Kidney (tissue), 14 donors: ENCODE measurements around the gene SOX6. TPM values are rescaled to one million over a fixed set of nuclear protein-coding genes. Genes with fewer than 3 reads are reported as not detected.

Experiments
- DNase-seq, 5 donors: peaks; one replicate each; pipeline ENCODE4 v3.0.0-alpha.2; 2013 to 2020
- FAIRE-seq: peaks from 2 replicates; lab custom pipeline; 2012; peaks lifted over from hg19 to GRCh38; lab: Jason Lieb, UNC
- H3K27ac ChIP-seq, 2 donors: one replicate each; pipeline ENCODE4 v1.7.0; 2013; ENCODE audit warnings: low read depth in 2 of 2, low read length in 2 of 2, inconsistent platforms in 1 of 2
- H3K27me3 ChIP-seq: one replicate; pipeline ENCODE4 v1.7.1; 2013; ENCODE audit warnings: low read length, inconsistent platforms; ENCODE audit not compliant: control insufficient read depth, insufficient read depth
- H3K36me3 ChIP-seq, 3 donors: one replicate each; pipeline versions ENCODE4 v1.7.0 to v1.7.1; 2013; ENCODE audit warnings: low read length in 3 of 3, control low read depth in 1 of 3, inconsistent platforms in 1 of 3; ENCODE audit not compliant: insufficient read depth in 3 of 3, control insufficient read depth in 2 of 3
- H3K4me1 ChIP-seq, 3 donors: one replicate each; pipeline versions ENCODE4 v1.7.0 to v1.7.1; 2013; ENCODE audit warnings: low read length in 3 of 3, inconsistent platforms in 1 of 3, low read depth in 1 of 3; ENCODE audit not compliant: control insufficient read depth in 2 of 3, insufficient read depth in 2 of 3
- H3K4me3 ChIP-seq, 3 donors: one replicate each; pipeline versions ENCODE4 v1.7.0 to v1.8.1; 2013; ENCODE audit warnings: low read length in 3 of 3, control low read depth in 1 of 3, inconsistent platforms in 1 of 3
- H3K9ac ChIP-seq, 3 donors: one replicate each; pipeline versions ENCODE4 v1.7.0 to v1.7.1; 2013; ENCODE audit warnings: low read length in 3 of 3, control low read depth in 1 of 3, inconsistent platforms in 1 of 3
- H3K9me3 ChIP-seq, 3 donors: one replicate each; pipeline versions ENCODE4 v1.7.0 to v1.7.1; 2013; ENCODE audit warnings: low read length in 3 of 3, control low read depth in 1 of 3, inconsistent platforms in 1 of 3; ENCODE audit not compliant: control insufficient read depth in 2 of 3, insufficient read depth in 1 of 3
- intact Hi-C: fragments of 100-400 bp; cut with DNase I; formaldehyde crosslinking; loops from one replicate; pipeline ENCODE4 v1.11.1; 2022
- polyA plus RNA-seq: library from polyadenylated mRNA; stranded (reverse); fragments of 350-450 nt; fragmentation: Illumina TruSeq; extraction: RNeasy Lipid Tissue Mini Kit (QIAGEN cat#74804); gene quantifications from one replicate; pipeline ENCODE4 v1.2.3, GENCODE V29; 2014; ENCODE audit warnings: low read depth, low replicate concordance; ENCODE audit not compliant: insufficient read depth
- total RNA-seq: library from RNA; stranded (reverse); fragmentation: NEBNext Ultra II Directional; extraction: Animal tissue kit (Norgen Biotek cat#: 25700); gene quantifications from one replicate; pipeline ENCODE4 v1.2.1, GENCODE V29; 2021
- TF ChIP-seq, protein P1 (sequence below): IDR thresholded peaks from 3 replicates; pipeline ENCODE4 v1.5.1; 2012; ENCODE audit warnings: mild to moderate bottlenecking, moderate library complexity, borderline replicate concordance; ENCODE audit not compliant: insufficient read depth; ENCODE audit errors: extremely low read depth
- donor health status: control.
- donor health status: control.
- donor health status: control.
- donor health status: control.
- donor health status: control.
- donor health status: DM: yes; HTN: yes; CAD: no.
- donor health status: Normal renal cell carcinoma (clear cell type).

Gene SOX6
- total and polyA plus RNA-seq, 2 donors from 2014 or later = 5.0 to 47.3 TPM

DNA sequence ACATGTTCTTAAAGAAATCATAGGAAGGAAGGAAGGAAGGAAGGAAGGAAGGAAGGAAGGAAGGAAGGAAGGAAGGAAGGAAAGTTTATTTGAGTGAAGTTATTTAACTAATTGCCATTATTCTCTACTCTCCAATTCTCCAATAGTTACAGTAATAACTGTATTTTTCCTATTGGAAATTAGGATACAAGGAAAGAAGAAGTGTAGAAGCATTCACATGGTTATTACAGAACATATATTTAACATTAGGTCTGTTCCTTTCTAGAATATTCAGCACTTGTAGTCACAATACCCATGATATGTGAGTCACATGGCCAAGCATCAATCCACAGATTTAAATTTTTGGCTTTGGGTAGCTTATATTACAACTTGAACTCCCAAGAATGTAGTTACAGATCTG lies 230.6 kb downstream of the SOX6 start:
- Histone ChIP-seq H3K36me3 (no peaks in the 10 kb centered on the region), H3K27ac (no peak overlapping the region), H3K4me3 (no peak overlapping the region), H3K4me1 (no peaks in the 10 kb centered on the region), H3K9ac (no peak overlapping the region), H3K9me3 (no peaks in the 10 kb centered on the region), H3K27me3 (no peaks in the 10 kb centered on the region)
- intact Hi-C loops = no loop called here
- DNase-seq (no peak), FAIRE-seq (no peak)
- TF ChIP-seq, protein P1, sequence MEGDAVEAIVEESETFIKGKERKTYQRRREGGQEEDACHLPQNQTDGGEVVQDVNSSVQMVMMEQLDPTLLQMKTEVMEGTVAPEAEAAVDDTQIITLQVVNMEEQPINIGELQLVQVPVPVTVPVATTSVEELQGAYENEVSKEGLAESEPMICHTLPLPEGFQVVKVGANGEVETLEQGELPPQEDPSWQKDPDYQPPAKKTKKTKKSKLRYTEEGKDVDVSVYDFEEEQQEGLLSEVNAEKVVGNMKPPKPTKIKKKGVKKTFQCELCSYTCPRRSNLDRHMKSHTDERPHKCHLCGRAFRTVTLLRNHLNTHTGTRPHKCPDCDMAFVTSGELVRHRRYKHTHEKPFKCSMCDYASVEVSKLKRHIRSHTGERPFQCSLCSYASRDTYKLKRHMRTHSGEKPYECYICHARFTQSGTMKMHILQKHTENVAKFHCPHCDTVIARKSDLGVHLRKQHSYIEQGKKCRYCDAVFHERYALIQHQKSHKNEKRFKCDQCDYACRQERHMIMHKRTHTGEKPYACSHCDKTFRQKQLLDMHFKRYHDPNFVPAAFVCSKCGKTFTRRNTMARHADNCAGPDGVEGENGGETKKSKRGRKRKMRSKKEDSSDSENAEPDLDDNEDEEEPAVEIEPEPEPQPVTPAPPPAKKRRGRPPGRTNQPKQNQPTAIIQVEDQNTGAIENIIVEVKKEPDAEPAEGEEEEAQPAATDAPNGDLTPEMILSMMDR = no peak

DNA sequence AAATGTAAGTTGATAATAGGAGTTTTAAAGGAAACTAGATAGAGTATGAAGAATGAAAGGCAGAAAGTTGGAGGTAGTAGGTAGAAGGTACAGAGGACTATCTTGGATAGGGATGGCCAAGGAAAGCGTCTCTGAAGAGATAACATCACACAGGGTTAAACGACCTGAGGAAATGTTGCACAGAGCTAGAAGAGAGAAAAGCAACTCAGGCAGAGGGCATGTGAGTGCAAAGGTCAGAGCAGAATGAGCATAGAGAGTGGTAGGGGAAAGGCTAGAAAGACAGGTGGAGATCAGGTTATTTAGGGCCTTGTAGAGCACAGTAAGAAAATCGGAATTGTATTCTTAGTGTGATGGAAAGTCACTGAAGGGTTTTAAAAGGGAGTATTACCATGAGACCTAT lies 232.0 kb downstream of the SOX6 start:
- Histone ChIP-seq H3K4me3 (no peak overlapping the region), H3K9ac (no peak overlapping the region), H3K9me3 (no peaks in the 10 kb centered on the region), H3K27me3 (no peaks in the 10 kb centered on the region), H3K4me1 (no peaks in the 10 kb centered on the region), H3K27ac (no peak overlapping the region), H3K36me3 (no peaks in the 10 kb centered on the region)
- DNase-seq (no peak), FAIRE-seq (no peak)
- intact Hi-C loops = no loop called here
- TF ChIP-seq, protein P1 = no peak

DNA sequence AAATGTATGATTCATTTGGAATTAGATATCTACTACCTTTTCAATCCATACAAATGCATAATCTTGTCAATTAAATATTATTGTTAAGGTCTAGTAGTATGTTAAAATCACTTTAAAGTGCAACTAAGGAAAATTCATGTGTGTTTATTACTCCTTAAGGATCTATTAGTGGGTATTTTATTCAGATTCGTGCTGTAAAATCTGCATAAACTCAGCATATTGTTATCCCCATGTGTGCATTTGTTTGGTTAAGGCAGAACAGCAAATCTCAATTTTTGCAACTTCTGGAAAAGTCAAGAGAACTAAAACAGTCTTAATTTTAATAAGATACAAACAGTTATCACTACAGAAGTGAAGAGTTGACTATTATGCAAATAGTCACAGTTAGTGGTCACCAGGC lies 234.5 kb downstream of the SOX6 start:
- Histone ChIP-seq H3K4me1 (peaks cover 0 to 2% (median 0%) of the 10 kb centered on the region in 3 donors), H3K9me3 (no peaks in the 10 kb centered on the region), H3K27ac (no peak overlapping the region), H3K9ac (no peak overlapping the region), H3K4me3 (no peak overlapping the region), H3K27me3 (no peaks in the 10 kb centered on the region), H3K36me3 (no peaks in the 10 kb centered on the region)
- DNase-seq (no peak), FAIRE-seq (no peak)
- TF ChIP-seq, protein P1 = no peak
- intact Hi-C loops = no loop called here

DNA sequence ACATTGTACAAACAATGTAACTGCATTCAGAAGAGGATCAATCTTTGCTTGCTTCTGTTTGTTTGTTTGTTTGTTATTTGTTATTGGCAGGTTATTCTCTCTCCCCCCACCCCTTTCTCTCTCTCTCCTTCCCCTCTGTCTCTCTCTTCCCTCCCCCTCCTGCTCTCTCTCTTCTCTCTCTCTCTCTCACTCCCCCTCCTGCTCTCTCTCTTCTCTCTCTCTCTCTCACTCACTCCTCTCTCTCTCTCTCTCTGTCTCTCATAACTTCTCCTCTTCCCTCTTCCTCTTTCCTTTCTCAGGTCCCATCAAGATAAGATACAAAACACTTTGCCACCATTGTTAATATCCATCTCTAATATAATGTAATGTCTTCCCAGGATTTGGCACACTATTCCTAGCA lies 236.3 kb downstream of the SOX6 start:
- Histone ChIP-seq H3K9me3 (no peaks in the 10 kb centered on the region), H3K4me3 (no peak overlapping the region), H3K9ac (no peak overlapping the region), H3K27ac (no peak overlapping the region), H3K36me3 (no peaks in the 10 kb centered on the region), H3K4me1 (peaks cover 0 to 5% (median 2%) of the 10 kb centered on the region in 3 donors), H3K27me3 (no peaks in the 10 kb centered on the region)
- DNase-seq = no peak
- TF ChIP-seq, protein P1 = no peak
- FAIRE-seq = no peak
- intact Hi-C loops = no loop called here
